HEK293 (cell line): Measurements from ENCODE around the gene MTFP1.

Experiments
- CTCF ChIA-PET: fragments of 350-600 bp; formaldehyde crosslinking; extraction: SDS; loops from one replicate; lab custom pipeline; 2021; ENCODE audit warnings: antibody characterized with exemption; lab: Yijun Ruan, JAX
- POLR2A ChIA-PET: fragments of 300-600 bp; formaldehyde crosslinking; extraction: SDS; loops from one replicate; lab custom pipeline; 2020; ENCODE audit warnings: antibody characterized with exemption, inconsistent platforms; lab: Yijun Ruan, JAX
- H3K27ac ChIP-seq: fragments of 200-500 bp; sonication (Bioruptor generic); 2 replicates; pipeline ENCODE4 v1.5.1; 2014; ENCODE audit warnings: low read depth, low read length, control low read depth, inconsistent platforms; ENCODE audit errors: extremely low read depth
- H3K36me3 ChIP-seq, 2 experiments: fragments of 200-500 bp in 1 of 2; sonication (Bioruptor generic) in 1 of 2; 1 replicate in 1 of 2; 2 replicates in 1 of 2; pipeline ENCODE4 v1.5.1; 2014 to 2017; ENCODE audit warnings: inconsistent platforms in 2 of 2, low read length in 2 of 2; ENCODE audit not compliant: control insufficient read depth in 2 of 2, insufficient read depth in 1 of 2
- H3K4me1 ChIP-seq: fragments of 200-500 bp; sonication (Bioruptor generic); 2 replicates; pipeline ENCODE4 v1.5.1; 2014; ENCODE audit warnings: mild to moderate bottlenecking, low read length, inconsistent platforms; ENCODE audit not compliant: control insufficient read depth, insufficient read depth
- H3K4me3 ChIP-seq: 2 replicates; pipeline ENCODE4 v1.5.1; 2011; ENCODE audit warnings: low read depth, mild to moderate bottlenecking, control low read depth, low read length, moderate library complexity
- H3K9me3 ChIP-seq: fragments of 200-500 bp; sonication (Bioruptor generic); 2 replicates; pipeline ENCODE4 v1.5.1; 2014; ENCODE audit warnings: low read depth, low read length, inconsistent platforms; ENCODE audit not compliant: control insufficient read depth, insufficient read depth
- ATF2 ChIP-seq: fragments of 450-650 bp; formaldehyde crosslinking; IDR thresholded peaks from 2 replicates; pipeline ENCODE4 v1.5.1; 2016; ENCODE audit warnings: missing biosample characterization, missing genetic modification characterization, low read depth
- BCL11A ChIP-seq: fragments of 450-650 bp; formaldehyde crosslinking; IDR thresholded peaks from 2 replicates; pipeline ENCODE4 v1.5.1; 2016; ENCODE audit warnings: low read depth, missing biosample characterization, missing genetic modification characterization
- KLF9 ChIP-seq: fragments of 450-650 bp; formaldehyde crosslinking; IDR thresholded peaks from 2 replicates; pipeline ENCODE4 v1.5.1; 2016; ENCODE audit warnings: missing biosample characterization, missing genetic modification characterization, low read depth
- PRDM1 ChIP-seq: fragments of 450-650 bp; formaldehyde crosslinking; IDR thresholded peaks from 2 replicates; pipeline ENCODE4; 2016; ENCODE audit warnings: missing biosample characterization, missing genetic modification characterization
- PRDM2 ChIP-seq: fragments of 450-650 bp; formaldehyde crosslinking; IDR thresholded peaks from 2 replicates; pipeline ENCODE4 v1.5.1; 2016; ENCODE audit warnings: missing biosample characterization, missing genetic modification characterization, borderline replicate concordance
- REPIN1 ChIP-seq: fragments of 450-650 bp; formaldehyde crosslinking; IDR thresholded peaks from 2 replicates; pipeline ENCODE4 v1.5.1; 2017; ENCODE audit warnings: missing biosample characterization, missing genetic modification characterization, low read depth
- SP7 ChIP-seq: fragments of 450-650 bp; formaldehyde crosslinking; IDR thresholded peaks from 2 replicates; pipeline ENCODE4 v1.5.1; 2016; ENCODE audit warnings: missing biosample characterization, missing genetic modification characterization
- ZFP3 ChIP-seq: fragments of 450-650 bp; formaldehyde crosslinking; IDR thresholded peaks from 2 replicates; pipeline ENCODE4 v1.5.1; 2016; ENCODE audit warnings: low read depth, missing biosample characterization, missing genetic modification characterization
- ZNF221 ChIP-seq: fragments of 450-650 bp; formaldehyde crosslinking; IDR thresholded peaks from 2 replicates; pipeline ENCODE4 v1.5.1; 2017; ENCODE audit warnings: missing biosample characterization, missing genetic modification characterization, borderline replicate concordance
- ZNF48 ChIP-seq: fragments of 450-650 bp; formaldehyde crosslinking; IDR thresholded peaks from 2 replicates; pipeline ENCODE4 v1.5.1; 2016; ENCODE audit warnings: missing biosample characterization, missing genetic modification characterization
- ZNF514 ChIP-seq: fragments of 450-650 bp; formaldehyde crosslinking; IDR thresholded peaks from 2 replicates; pipeline ENCODE4 v1.5.1; 2016; ENCODE audit warnings: missing biosample characterization, missing genetic modification characterization
- ZNF529 ChIP-seq: fragments of 450-650 bp; formaldehyde crosslinking; IDR thresholded peaks from 2 replicates; pipeline ENCODE4 v1.5.1; 2017; ENCODE audit warnings: missing genetic modification characterization, missing biosample characterization; ENCODE audit not compliant: insufficient replicate concordance
- ZNF610 ChIP-seq: fragments of 450-650 bp; formaldehyde crosslinking; IDR thresholded peaks from 2 replicates; pipeline ENCODE4 v1.5.1; 2016; ENCODE audit warnings: missing biosample characterization, missing genetic modification characterization, borderline replicate concordance
- ZXDB ChIP-seq: fragments of 450-650 bp; formaldehyde crosslinking; IDR thresholded peaks from 2 replicates; pipeline ENCODE4 v1.5.1; 2016; ENCODE audit warnings: missing biosample characterization, missing genetic modification characterization
- TF ChIP-seq, protein P1 (sequence below): fragments of 450-650 bp; formaldehyde crosslinking; IDR thresholded peaks from 2 replicates; pipeline ENCODE4 v1.5.1; 2016; ENCODE audit warnings: missing biosample characterization, missing genetic modification characterization

The MTFP1 gene

DNA sequence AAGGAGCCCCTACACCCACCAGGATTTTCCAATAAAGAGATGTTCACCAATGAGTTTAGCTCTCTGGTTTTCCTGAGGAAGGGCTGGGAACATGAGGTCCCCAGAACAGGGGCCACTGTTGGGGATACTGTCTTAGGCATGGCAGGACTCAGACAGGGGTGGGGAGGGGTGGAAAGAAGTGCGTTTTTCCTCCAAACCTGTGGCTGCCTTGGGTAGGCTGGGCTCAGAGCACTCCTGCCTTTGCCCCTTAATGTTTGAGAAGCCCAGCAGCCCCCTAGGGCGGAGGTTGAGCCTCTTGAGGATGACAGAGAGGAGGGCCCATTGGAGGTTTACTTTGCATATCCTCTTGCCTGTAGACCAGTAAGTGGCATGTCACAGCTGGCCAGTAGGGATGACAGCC lies 10.6 kb downstream of the MTFP1 start (continued):
- TF ChIP-seq ZNF610 (tag by site-specific recombination), result no peak
- TF ChIP-seq ZFP3 (tag by site-specific recombination), result no peak
- TF ChIP-seq BCL11A (tag by site-specific recombination), result no peak
- no peak for TF ChIP-seq ZNF529 (tag by site-specific recombination)
- no peak for TF ChIP-seq PRDM2 (tag by site-specific recombination)

DNA sequence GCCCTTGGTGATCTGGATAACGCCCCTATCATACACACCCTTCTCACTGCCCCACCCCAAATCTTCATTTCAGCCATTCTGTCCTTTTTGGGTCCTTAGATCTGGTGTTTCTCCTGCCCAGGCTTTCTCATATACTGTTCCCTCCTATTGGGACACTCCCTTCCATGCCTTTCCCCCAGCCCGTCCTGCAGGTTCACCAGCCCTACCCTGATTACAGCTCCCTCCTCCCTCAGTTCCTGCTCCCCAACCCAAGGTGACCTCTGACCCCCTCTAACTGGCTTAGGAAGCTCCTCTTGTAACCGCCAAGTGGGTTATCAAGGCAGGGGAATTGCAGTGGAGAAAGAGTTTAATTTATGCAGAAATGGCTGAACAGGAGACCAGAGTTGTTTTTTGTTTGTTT lies 13.0 kb downstream of the MTFP1 start:
- no peaks in the 10 kb centered on the region for H3K36me3 ChIP-seq
- H3K9me3 ChIP-seq, result no peaks in the 10 kb centered on the region
- ChIA-PET CTCF (interaction anchor here (2.9 kb wide), 1 partner anchor 13 kb away, joined by 11 read pairs; the partner anchor contains the start of gene MTFP1), POLR2A (interaction anchor here (2.8 kb wide), 1 partner anchor 15 kb away, joined by 11 read pairs; no protein-coding TSS in a partner anchor)
- H3K27ac ChIP-seq, result no peak overlapping the region
- no peaks in the 10 kb centered on the region for H3K4me1 ChIP-seq
- TF ChIP-seq ATF2 (tag by site-specific recombination), result no peak
- no peak for TF ChIP-seq KLF9 (tag by site-specific recombination)
- no peak for TF ChIP-seq REPIN1 (tag by site-specific recombination)
- TF ChIP-seq ZNF48 (tag by site-specific recombination), result no peak
- no peak overlapping the region for H3K4me3 ChIP-seq

DNA sequence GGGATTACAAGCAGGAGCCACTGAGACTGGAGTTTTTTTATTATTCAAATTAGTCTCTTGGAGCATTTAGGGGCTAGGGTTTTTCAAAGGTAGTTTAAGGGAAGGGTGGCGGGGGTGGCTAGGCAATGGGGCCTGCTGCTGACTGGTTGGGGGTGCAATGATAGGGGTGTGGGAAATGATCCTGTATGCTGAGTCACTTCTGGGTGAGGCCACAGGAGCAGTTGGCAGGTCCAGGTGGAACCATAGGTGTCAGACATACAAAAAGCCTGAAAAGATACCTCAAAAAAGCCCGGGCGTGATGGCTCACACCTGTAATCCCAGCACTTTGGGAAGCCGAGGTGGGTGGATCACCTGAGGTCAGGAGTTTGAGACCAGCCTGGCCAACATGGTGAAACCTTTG lies 13.7 kb downstream of the MTFP1 start:
- TF ChIP-seq, protein P1, sequence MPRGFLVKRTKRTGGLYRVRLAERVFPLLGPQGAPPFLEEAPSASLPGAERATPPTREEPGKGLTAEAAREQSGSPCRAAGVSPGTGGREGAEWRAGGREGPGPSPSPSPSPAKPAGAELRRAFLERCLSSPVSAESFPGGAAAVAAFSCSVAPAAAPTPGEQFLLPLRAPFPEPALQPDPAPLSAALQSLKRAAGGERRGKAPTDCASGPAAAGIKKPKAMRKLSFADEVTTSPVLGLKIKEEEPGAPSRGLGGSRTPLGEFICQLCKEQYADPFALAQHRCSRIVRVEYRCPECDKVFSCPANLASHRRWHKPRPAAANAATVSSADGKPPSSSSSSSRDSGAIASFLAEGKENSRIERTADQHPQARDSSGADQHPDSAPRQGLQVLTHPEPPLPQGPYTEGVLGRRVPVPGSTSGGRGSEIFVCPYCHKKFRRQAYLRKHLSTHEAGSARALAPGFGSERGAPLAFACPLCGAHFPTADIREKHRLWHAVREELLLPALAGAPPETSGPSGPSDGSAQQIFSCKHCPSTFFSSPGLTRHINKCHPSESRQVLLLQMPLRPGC (tag by site-specific recombination), result no peak
- no peak for TF ChIP-seq ZNF529 (tag by site-specific recombination)
- TF ChIP-seq ZNF514 (tag by site-specific recombination), result no peak
- TF ChIP-seq ZXDB (tag by site-specific recombination), result no peak
- no peak for TF ChIP-seq PRDM1 (tag by site-specific recombination)
- TF ChIP-seq SP7 (tag by site-specific recombination), result no peak
- no peak for TF ChIP-seq ZNF221
- CTCF ChIA-PET, result interaction anchor here (0.7 to 2.9 kb wide), 2 partner anchors 13 to 180 kb away, joined by 3 to 11 read pairs; partner anchors contain the start of gene MTFP1
- Histone ChIP-seq H3K4me1 (no peaks in the 10 kb centered on the region), H3K9me3 (no peaks in the 10 kb centered on the region), H3K36me3 (no peaks in the 10 kb centered on the region), H3K27ac (no peak overlapping the region), H3K4me3 (no peak overlapping the region)
- POLR2A ChIA-PET, result interaction anchor here (0.7 kb wide), 1 partner anchor 514 kb away, joined by 4 read pairs; no protein-coding TSS in a partner anchor
